Activated CD4-positive, alpha-beta T cell treated with anti-CD3 and anti-CD28 coated beads, Interleukin-2, amount 10 ng/mL, durations not matched to agents 24 days and 14 days (primary cell): ENCODE data around the gene FGA. TPM values are rescaled to one million over a fixed set of nuclear protein-coding genes. Genes with fewer than 3 reads are reported as not detected.

Source experiments
- DNase-seq: peaks from one replicate; pipeline ENCODE4 v3.0.0; 2022
- H3K27ac Mint-ChIP-seq: one replicate; pipeline ENCODE4 v1.8.0; 2022; ENCODE audit warnings: mild to moderate bottlenecking, mixed read lengths
- H3K27me3 Mint-ChIP-seq: one replicate; pipeline ENCODE4 v1.8.0; 2022; ENCODE audit warnings: mixed read lengths
- H3K36me3 Mint-ChIP-seq: one replicate; pipeline ENCODE4 v1.8.0; 2022; ENCODE audit warnings: low read depth, mild to moderate bottlenecking, mixed read lengths
- H3K4me1 Mint-ChIP-seq: one replicate; pipeline ENCODE4 v1.8.0; 2021; ENCODE audit warnings: mixed read lengths
- H3K4me3 Mint-ChIP-seq: one replicate; pipeline ENCODE4 v1.8.0; 2022; ENCODE audit warnings: mild to moderate bottlenecking, moderate library complexity, mixed read lengths
- H3K9me3 Mint-ChIP-seq: one replicate; pipeline ENCODE4 v1.8.0; 2021; ENCODE audit warnings: mixed read lengths
- intact Hi-C: fragments of 100-400 bp; cut with micrococcal nuclease; formaldehyde crosslinking; loops from one replicate; pipeline ENCODE4 v1.15.1; 2023
- total RNA-seq: library from RNA; stranded (reverse); gene quantifications from 2 replicates; pipeline ENCODE4 v1.2.3, GENCODE V29; 2022

FGA gene
- total RNA-seq, 1 donor from 2014 or later, result not detected

DNA sequence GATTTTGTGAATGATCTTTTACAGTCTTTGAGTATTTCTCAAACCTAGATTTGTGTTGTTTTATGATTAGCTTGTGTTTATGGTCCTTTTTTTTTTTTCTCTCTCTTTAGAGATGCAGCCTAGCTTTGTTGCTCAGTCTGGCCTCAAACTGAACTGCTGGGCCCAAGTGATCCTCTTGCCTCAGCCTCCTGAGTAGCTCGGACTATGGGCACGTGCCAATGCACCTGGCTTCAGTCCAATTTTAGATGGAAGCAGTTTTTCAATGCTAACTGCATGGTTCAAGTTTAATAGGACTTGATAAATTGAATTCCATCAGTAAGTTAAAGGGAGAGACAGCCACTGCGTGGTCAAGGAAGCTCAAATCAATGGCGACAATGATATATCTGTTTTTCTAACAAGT, 25.7 kb upstream of the FGA start:
- no peak for DNase-seq
- no peak overlapping the region for H3K27ac Mint-ChIP-seq
- peaks cover 12% of the 10 kb centered on the region for H3K4me1 Mint-ChIP-seq
- intact Hi-C loops, result no loop called here
- H3K4me3 Mint-ChIP-seq, result no peak overlapping the region
- H3K9me3 Mint-ChIP-seq, result peaks cover 5% of the 10 kb centered on the region
- H3K36me3 Mint-ChIP-seq, result no peaks in the 10 kb centered on the region
- peaks cover 17% of the 10 kb centered on the region for H3K27me3 Mint-ChIP-seq

- Mint-ChIP-seq H3K4me3 (no peak overlapping the region), H3K27me3 (peaks cover 18% of the 10 kb centered on the region), H3K36me3 (no peaks in the 10 kb centered on the region), H3K4me1 (peaks cover 12% of the 10 kb centered on the region), H3K27ac (no peak overlapping the region), H3K9me3 (peaks cover 5% of the 10 kb centered on the region)
- intact Hi-C loops, result no loop called here
- DNase-seq, result no peak
Observed at GRCh38 chr4:154615211-154615610, 24.7 kb upstream of the FGA start.

- Mint-ChIP-seq H3K27ac (no peak overlapping the region), H3K4me1 (peaks cover 12% of the 10 kb centered on the region), H3K4me3 (no peak overlapping the region), H3K9me3 (peaks cover 5% of the 10 kb centered on the region), H3K36me3 (no peaks in the 10 kb centered on the region), H3K27me3 (peaks cover 21% of the 10 kb centered on the region)
- DNase-seq, result no peak
- intact Hi-C loops, result no loop called here
Observed at GRCh38 chr4:154614306-154614705, 23.8 kb upstream of the FGA start.

DNA sequence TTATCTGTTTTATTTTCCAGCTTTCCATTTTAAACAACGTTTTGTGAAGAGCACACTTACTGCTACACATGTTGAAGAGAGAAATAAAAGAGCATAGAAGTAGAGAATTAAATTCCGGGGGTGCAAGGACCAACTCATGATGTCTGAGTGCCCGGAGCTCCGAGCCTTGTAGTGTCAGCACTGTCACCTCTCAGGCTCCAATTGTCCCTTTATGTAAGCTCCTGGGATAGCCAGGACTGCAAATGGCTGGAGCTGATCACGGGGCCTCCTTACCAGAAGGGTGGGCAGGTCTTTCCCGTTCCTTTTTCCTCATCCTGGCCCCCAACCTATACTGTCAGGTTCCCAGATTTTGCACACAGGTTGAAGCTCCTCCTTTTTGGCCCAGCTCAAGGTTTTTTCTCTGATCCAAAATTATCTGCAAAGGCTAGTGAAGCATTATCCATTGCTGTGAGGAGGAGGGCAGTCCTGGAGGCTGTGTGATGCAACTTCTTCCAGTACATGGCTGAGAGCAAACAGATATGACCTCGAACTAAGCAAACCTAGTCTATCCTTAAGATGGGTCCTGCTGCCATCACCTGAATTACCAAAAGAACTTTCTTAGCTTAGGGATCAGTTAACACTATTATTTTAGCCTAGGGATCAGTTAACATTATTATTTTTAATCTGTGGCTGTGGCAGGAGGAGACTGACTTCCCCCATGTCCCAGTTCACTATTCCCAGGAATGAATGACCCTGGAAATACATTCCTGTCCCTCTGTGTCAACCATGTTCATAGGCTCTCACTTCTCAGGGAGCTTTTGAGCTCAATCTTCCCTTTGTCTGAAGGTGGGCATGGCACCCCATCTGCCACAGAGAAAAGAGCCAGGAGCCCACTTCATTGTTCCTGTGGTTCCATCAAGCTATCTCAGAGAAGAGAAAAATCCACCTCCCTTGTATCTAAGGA, 22.2 kb upstream of the FGA start, which contains the start of gene FGG:
Gene FGG (minus strand): TSS at position 185 of the 943 bp plus-strand sequence. CDS start 47 bp downstream, at position 138.
- H3K4me1 Mint-ChIP-seq, result peaks cover 10% of the 10 kb centered on the region
- H3K27ac Mint-ChIP-seq, result no peak within 1 kb of the TSS
- intact Hi-C loops, result no loop called here
- DNase-seq, result no peak
- peaks cover 5% of the 10 kb centered on the region for H3K9me3 Mint-ChIP-seq
- no peaks in the 10 kb centered on the region for H3K36me3 Mint-ChIP-seq
- H3K27me3 Mint-ChIP-seq, result peaks cover 32% of the 10 kb centered on the region
- no peak within 1 kb of the TSS for H3K4me3 Mint-ChIP-seq

DNA sequence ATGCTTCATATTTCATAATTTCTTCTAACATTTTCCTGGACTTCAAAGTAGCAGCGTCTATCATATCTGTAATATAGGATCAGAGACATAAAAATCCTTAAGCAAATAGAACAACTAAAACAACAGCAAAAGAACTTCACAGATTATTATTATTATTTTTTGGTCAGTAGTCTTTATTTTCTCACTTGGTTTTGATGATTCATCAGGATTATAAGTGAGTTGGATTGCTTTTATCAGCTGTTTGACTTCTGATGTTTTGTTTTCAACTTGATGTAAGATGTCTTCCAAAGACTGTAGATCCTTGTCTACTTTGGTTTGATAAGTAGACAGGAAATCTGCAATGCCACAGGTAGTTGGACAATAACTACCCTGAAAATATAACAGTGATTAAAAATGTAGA, 21.3 kb upstream of the FGA start:
- H3K4me3 Mint-ChIP-seq, result no peak overlapping the region
- intact Hi-C loops, result no loop called here
- H3K9me3 Mint-ChIP-seq, result peaks cover under 1% of the 10 kb centered on the region
- no peak for DNase-seq
- no peak overlapping the region for H3K27ac Mint-ChIP-seq
- H3K27me3 Mint-ChIP-seq, result peaks cover 38% of the 10 kb centered on the region
- peaks cover 5% of the 10 kb centered on the region for H3K4me1 Mint-ChIP-seq
- H3K36me3 Mint-ChIP-seq, result no peaks in the 10 kb centered on the region

DNA sequence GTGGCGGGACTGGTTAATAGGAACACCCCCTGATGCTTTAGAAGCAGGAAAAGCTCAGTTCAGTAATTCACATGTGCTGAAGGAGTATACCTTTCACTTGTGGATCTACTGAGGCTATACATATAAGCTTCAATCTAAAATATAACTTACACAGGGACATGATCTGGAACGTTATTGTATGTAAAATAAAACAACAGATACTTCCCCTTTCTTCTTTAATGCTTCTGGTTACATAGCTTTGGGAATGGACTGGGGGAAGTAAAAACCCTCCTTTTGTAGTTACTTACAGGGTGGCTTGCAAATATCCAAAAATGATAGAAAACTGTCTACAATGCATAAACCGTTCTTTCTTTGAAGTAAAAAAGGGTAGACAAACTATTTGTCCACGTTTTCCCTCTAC, 20.0 kb upstream of the FGA start:
- DNase-seq, result no peak
- intact Hi-C loops, result no loop called here
- Mint-ChIP-seq H3K36me3 (no peaks in the 10 kb centered on the region), H3K27me3 (peaks cover 42% of the 10 kb centered on the region), H3K27ac (no peak overlapping the region), H3K4me1 (no peaks in the 10 kb centered on the region), H3K4me3 (no peak overlapping the region), H3K9me3 (no peaks in the 10 kb centered on the region)

- Mint-ChIP-seq H3K9me3 (no peaks in the 10 kb centered on the region), H3K4me3 (no peak overlapping the region), H3K27ac (no peak overlapping the region), H3K36me3 (no peaks in the 10 kb centered on the region), H3K4me1 (no peaks in the 10 kb centered on the region), H3K27me3 (peaks cover 45% of the 10 kb centered on the region)
- intact Hi-C loops, result no loop called here
- DNase-seq, result no peak
Observed at GRCh38 chr4:154609532-154609931, 19.0 kb upstream of the FGA start.

DNA sequence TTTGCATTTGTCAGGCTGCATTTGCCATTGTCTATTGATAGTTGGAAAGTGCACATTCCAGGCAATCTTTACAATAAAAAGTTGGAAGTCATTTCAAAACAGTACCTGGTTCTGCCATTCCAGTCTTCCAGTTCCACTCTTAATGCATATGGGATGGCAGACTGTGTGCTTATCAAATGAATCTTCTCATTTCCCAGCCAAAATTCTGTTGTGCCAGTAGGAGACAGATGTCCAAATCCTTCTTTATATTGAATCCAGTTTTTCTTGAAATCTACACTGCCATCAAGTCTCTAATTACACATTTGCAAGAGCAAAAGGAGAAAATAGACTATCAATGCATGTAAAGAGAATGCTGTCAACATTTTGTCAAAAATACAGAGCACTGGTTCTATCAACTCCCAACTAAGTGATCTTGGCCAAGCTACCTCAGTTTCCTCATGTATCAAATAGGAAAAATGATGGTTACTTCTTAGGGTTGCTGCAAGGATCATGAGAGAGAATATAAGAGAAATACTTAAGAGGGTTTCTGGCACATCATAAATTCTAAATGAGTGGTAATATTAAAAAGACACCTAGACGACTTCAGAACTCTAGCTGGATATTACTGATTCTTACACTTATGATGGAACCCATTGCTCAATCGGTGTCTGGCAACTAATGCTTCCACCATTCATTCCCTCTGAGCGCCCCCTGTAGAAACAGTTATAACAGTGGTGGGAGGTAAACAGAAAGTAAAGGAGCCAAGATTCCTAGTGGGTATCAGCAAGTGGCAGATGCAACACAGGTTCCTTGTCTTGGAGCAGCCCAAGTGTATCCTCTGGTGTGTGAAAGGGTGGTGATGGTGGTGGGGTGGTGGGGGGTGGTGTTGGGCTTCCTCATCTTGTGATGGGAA, 18.1 kb upstream of the FGA start:
- Mint-ChIP-seq H3K27ac (no peak overlapping the region), H3K9me3 (no peaks in the 10 kb centered on the region), H3K4me1 (no peaks in the 10 kb centered on the region), H3K36me3 (no peaks in the 10 kb centered on the region), H3K27me3 (peaks cover 41% of the 10 kb centered on the region), H3K4me3 (no peak overlapping the region)
- no peak for DNase-seq
- intact Hi-C loops, result no loop called here

GRCh38 chr4:154606728-154607723, 16.5 kb upstream of the FGA start:
- peaks cover 36% of the 10 kb centered on the region for H3K27me3 Mint-ChIP-seq
- DNase-seq, result no peak
- no peaks in the 10 kb centered on the region for H3K9me3 Mint-ChIP-seq
- H3K4me3 Mint-ChIP-seq, result no peak overlapping the region
- no peaks in the 10 kb centered on the region for H3K36me3 Mint-ChIP-seq
- no peak overlapping the region for H3K27ac Mint-ChIP-seq
- intact Hi-C loops, result no loop called here
- no peaks in the 10 kb centered on the region for H3K4me1 Mint-ChIP-seq

DNA sequence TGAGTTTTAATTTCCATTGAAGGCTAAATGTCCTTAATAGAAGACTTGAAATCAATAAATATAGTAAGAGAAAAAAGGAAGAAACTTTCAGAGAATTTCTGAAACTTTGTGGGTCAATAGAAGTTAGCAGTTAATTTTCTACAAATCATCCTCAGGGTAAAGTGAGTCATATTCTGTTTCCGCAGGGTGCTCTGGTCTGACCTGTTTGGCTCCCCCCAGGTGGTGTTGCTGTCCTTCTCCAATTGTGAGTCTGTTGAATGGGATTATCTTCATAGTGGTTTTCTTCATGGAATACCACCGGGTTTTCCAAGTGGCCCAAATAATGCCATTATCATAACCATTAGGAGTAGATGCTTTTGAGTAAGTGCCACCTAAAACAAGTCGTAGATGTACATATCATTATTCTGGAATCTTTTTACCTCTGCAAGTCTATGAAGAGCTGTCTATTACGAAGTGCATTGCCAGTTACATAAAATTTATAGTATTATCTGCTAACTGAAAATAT, 14.2 kb upstream of the FGA start:
- H3K27me3 Mint-ChIP-seq, result peaks cover 36% of the 10 kb centered on the region
- H3K27ac Mint-ChIP-seq, result no peak overlapping the region
- no peaks in the 10 kb centered on the region for H3K4me1 Mint-ChIP-seq
- no peak for DNase-seq
- H3K36me3 Mint-ChIP-seq, result no peaks in the 10 kb centered on the region
- intact Hi-C loops, result no loop called here
- no peak overlapping the region for H3K4me3 Mint-ChIP-seq
- no peaks in the 10 kb centered on the region for H3K9me3 Mint-ChIP-seq

GRCh38 chr4:154603033-154603943, 12.7 kb upstream of the FGA start:
- Mint-ChIP-seq H3K4me1 (no peaks in the 10 kb centered on the region), H3K27me3 (peaks cover 27% of the 10 kb centered on the region), H3K27ac (no peak overlapping the region), H3K4me3 (no peak overlapping the region), H3K36me3 (no peaks in the 10 kb centered on the region), H3K9me3 (no peaks in the 10 kb centered on the region)
- no peak for DNase-seq
- intact Hi-C loops, result no loop called here

GRCh38 chr4:154602404-154603020, 12.0 kb upstream of the FGA start:
- intact Hi-C loops, result no loop called here
- DNase-seq, result no peak
- Mint-ChIP-seq H3K27me3 (peaks cover 23% of the 10 kb centered on the region), H3K36me3 (no peaks in the 10 kb centered on the region), H3K4me1 (no peaks in the 10 kb centered on the region), H3K9me3 (no peaks in the 10 kb centered on the region), H3K27ac (no peak overlapping the region), H3K4me3 (no peak overlapping the region)
